Superior temporal gyrus (tissue), 1 donor: Measurements from ENCODE around the gene ACP5.

Experiments used
- DNase-seq: peaks from one replicate; pipeline ENCODE4 v3.0.0-alpha.2; 2016; ENCODE audit errors: extremely low spot score

ACP5 gene

DNA sequence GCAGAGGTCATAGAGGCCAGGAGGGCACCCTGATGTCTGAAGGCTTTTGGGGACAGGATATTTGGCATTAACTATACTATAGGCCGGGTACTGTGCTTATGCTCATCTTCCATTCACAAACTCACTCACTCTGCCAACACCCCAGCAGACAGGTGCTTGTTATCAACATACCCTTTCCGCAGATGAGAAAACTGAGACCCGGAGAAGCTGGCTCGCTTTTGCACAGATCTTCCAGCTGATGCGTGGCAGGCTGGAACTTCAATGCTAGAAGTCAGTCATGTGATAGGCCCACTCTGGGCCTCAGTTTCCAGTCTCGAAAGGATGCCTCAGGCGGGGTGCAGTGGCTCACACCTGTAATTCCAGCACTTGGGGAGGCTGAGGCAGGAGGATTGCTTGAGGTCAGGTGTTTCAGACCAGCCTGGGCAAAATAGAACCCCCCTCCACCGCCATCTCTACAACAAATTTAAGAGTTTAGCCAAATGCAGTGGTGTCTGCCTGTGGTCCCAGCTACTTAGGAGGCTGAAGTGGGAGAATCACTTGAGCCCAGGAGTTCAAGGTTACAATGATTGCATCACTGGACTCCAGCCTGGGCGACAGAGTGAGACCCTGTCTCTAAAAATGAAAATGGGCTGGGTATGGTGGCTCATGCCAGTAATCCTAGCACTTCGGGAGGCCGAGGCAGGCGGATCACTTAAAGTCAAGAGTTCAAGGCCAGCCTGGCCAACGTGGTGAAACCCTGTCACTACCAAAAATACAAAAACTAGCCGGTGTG, 29.3 kb downstream of the ACP5 start:
- DNase-seq: no peak

GRCh38 chr19:11541238-11541637, 36.2 kb downstream of the ACP5 start:
- DNase-seq: no peak

DNA sequence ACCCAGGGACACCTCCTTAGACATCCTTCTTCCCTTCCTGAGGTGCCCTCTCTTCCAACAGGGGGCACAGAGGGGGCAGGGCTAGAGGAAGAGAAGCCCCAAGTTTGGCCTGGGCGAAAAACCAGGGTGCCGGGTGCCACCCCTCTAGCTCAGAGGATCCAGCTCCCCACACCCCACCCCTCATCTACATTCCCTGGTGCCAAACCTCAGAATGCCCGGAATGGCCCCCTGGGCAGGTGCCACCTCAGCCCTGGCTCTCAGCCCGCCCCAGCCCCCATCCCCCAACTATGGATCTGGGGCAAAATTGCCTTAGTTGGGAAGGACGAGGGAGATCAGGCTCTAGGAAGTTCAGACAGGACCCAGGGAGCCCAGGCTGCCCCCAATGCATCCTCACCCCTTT, 36.8 kb downstream of the ACP5 start:
- DNase-seq: no peak

GRCh38 chr19:11539495-11540365, 37.7 kb downstream of the ACP5 start:
- no peak for DNase-seq

DNA sequence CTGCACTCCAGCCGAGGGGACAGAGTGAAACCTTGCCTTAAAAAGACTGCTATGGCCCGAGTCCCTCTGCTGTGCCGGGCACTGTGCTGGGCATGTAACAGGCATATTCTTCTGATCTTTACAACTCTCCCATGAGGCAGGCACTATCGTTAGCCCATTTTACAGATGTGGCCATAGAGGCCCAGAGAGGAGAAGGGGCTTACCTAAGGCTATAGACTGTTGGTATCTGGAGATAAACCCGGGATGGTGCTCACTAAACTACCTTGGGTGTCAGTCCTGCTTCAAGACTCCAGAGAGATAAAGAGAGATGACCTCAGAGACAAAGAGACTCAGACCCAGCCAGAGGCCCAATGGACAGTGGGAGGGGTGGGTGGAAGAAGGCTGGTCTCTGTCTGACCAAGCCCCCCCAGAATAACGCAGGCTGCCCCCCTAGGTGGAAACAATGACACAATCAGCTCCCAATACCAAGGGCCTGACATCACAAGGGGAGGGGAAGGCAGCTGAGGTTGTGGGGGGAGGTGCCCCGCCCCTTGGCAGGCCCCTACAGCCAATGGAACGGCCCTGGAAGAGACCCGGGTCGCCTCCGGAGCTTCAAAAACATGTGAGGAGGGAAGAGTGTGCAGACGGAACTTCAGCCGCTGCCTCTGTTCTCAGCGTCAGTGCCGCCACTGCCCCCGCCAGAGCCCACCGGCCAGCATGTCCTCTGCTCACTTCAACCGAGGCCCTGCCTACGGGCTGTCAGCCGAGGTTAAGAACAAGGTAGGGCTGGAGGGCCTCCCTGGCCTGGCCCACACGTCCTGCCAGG, 39.0 kb downstream of the ACP5 start, which contains the start of gene CNN1:
Gene CNN1, plus strand, starts transcription at position 620 of the 805 bp plus-strand sequence. Its CDS starts 77 bp downstream, at position 697.
- DNase-seq: no peak

GRCh38 chr19:11535792-11536595, 41.5 kb downstream of the ACP5 start:
- DNase-seq: peak; percentile 77

DNA sequence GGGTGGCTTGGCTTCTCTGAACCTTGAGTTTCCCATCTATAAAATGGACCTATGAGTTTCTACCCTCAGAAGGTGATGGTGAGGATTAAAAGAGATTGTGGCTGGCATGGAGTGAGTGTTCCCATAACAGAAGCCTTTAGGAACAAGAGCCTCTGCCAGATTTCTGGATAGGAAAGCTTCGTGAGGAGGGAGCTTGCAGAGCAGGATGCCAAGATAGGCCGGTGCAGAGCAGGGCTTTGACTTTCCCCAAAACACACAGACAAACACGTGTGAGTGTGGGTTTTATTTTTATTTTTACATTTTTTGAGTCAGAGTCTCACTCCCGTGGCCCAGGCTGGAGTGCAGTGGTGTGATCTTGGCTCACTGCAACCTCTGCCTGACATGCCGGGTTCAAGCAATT, 42.5 kb downstream of the ACP5 start:
- DNase-seq: peak; percentile 25

- DNase-seq: no peak
Observed at GRCh38 chr19:11534538-11534937, 42.9 kb downstream of the ACP5 start.

GRCh38 chr19:11530432-11530831, 47.0 kb downstream of the ACP5 start:
- peak; percentile 98 for DNase-seq

- DNase-seq: peak; percentile 99
Observed at GRCh38 chr19:11528551-11529341, 48.7 kb downstream of the ACP5 start, which contains the start of gene ECSIT. TSS of gene ECSIT (minus strand) at chr19:11529134. CDS start at chr19:11519170, 9,964 bp downstream.
